Lower leg skin (tissue), 4 donors: ENCODE data around the gene PATL2. TPM values are rescaled to one million over a fixed set of nuclear protein-coding genes. Genes with fewer than 3 reads are reported as not detected.

Experiments
- DNase-seq, 2 donors: peaks; one replicate each; pipeline ENCODE4 v3.0.0-alpha.2; 2019; ENCODE audit warnings: low spot score in 2 of 2
- H3K4me3 ChIP-seq: fragments of 200-600 bp; sonication (generic); 2 replicates; pipeline ENCODE4 v1.5.1; 2017; ENCODE audit warnings: mild to moderate bottlenecking, low read depth; ENCODE audit not compliant: poor library complexity, severe bottlenecking
- CTCF ChIP-seq, 3 donors: fragments of 450-650 bp; IDR thresholded peaks; one replicate each; pipeline ENCODE4 v1.5.1; 2016; ENCODE audit warnings: antibody characterized with exemption in 3 of 3, mild to moderate bottlenecking in 3 of 3, moderate library complexity in 2 of 3
- POLR2A ChIP-seq, 2 donors: fragments of 450-650 bp; IDR thresholded peaks; one replicate each; pipeline ENCODE4 v1.6.1; 2016 to 2017; ENCODE audit warnings: antibody characterized with exemption in 2 of 2, mild to moderate bottlenecking in 1 of 2, moderate library complexity in 1 of 2
- WGBS, 2 donors: methylation state at CpG; one replicate each; pipeline ENCODE4 v1.1.5; 2018; 5-methylcytosine and 5-hydroxymethylcytosine counted together
- intact Hi-C: fragments of 100-400 bp; cut with DNase I; formaldehyde crosslinking; loops from one replicate; pipeline ENCODE4 v1.15.0; 2023; ENCODE audit warnings: low total_unique reads
- total RNA-seq, 4 donors: library from RNA; depleted of rRNA; stranded (reverse); fragments of >200 nt; gene quantifications; one replicate each; pipeline ENCODE4 v1.1.0, GENCODE V29; 2016

Gene PATL2
- total RNA-seq, 4 donors from 2014 or later: 0.30 to 1.4 (median 0.33) TPM

GRCh38 chr15:44719293-44719999 is 8.3 kb upstream of the PATL2 start:
- 69 to 75% methylated on average over 4 of the region's 4 CpGs for WGBS, 2 donors
- intact Hi-C loops: no loop called here
- TF ChIP-seq CTCF (IDR thresholded peaks at IDR 0.05) (no peak), POLR2A (IDR thresholded peaks at IDR 0.05) (no peak)
- no peak overlapping the region for H3K4me3 ChIP-seq
- DNase-seq: no peak

- intact Hi-C loops: no loop called here
- H3K4me3 ChIP-seq: no peak overlapping the region
- 91 to 93% methylated on average over 8 of the region's 8 CpGs for WGBS, 2 donors
- no peak for DNase-seq
- TF ChIP-seq CTCF (IDR thresholded peaks at IDR 0.05): no peak
- no peak for TF ChIP-seq POLR2A (IDR thresholded peaks at IDR 0.05)
These were observed 7.8 kb upstream of the PATL2 start for GRCh38 chr15:44718927-44719292.

- TF ChIP-seq POLR2A (IDR thresholded peaks at IDR 0.05): no peak
- no peak for TF ChIP-seq CTCF (IDR thresholded peaks at IDR 0.05)
- no peak for DNase-seq
- intact Hi-C loops: no loop called here
- WGBS, 2 donors: 61 to 87% methylated on average over 4 of the region's 4 CpGs
- no peak overlapping the region for H3K4me3 ChIP-seq
These were observed 7.2 kb upstream of the PATL2 start for GRCh38 chr15:44718180-44718926.

- intact Hi-C loops: no loop called here
- 90 to 95% methylated on average over 2 of the region's 2 CpGs for WGBS, 2 donors
- TF ChIP-seq CTCF (IDR thresholded peaks at IDR 0.05) (no peak), POLR2A (IDR thresholded peaks at IDR 0.05) (no peak)
These were observed 6.0 kb upstream of the PATL2 start for GRCh38 chr15:44716983-44717602.

GRCh38 chr15:44715797-44716334 is 4.7 kb upstream of the PATL2 start:
- no peak overlapping the region for H3K4me3 ChIP-seq
- intact Hi-C loops: no loop called here
- TF ChIP-seq CTCF (IDR thresholded peaks at IDR 0.05): no peak
- no peak for TF ChIP-seq POLR2A (IDR thresholded peaks at IDR 0.05)
- no peak for DNase-seq
- 87 to 94% methylated on average over 2 of the region's 2 CpGs for WGBS, 2 donors

More at GRCh38 chr15:44716983-44717602, 6.0 kb upstream of the PATL2 start:
- no peak for DNase-seq
- no peak overlapping the region for H3K4me3 ChIP-seq
